Nephron progenitor cell (in vitro differentiated cells): ENCODE results near the gene LONRF3.
A peak's percentile ranks its signal among the peaks of the same experiment; 100 is the strongest.

ENCODE experiments used
- DNase-seq: peaks from one replicate; pipeline ENCODE4 v3.0.0; 2021
- H3K27ac Mint-ChIP-seq: 2 replicates; pipeline ENCODE4 v1.8.0; 2021; ENCODE audit warnings: mild to moderate bottlenecking, moderate library complexity, mixed read lengths
- H3K27me3 Mint-ChIP-seq: 2 replicates; pipeline ENCODE4 v1.8.0; 2021; ENCODE audit warnings: mild to moderate bottlenecking, low read depth, mixed read lengths; ENCODE audit not compliant: poor library complexity
- H3K36me3 Mint-ChIP-seq: 2 replicates; pipeline ENCODE4 v1.8.0; 2021; ENCODE audit warnings: low read depth, mixed read lengths
- H3K4me1 Mint-ChIP-seq: 2 replicates; pipeline ENCODE4 v1.8.0; 2021; ENCODE audit warnings: mixed read lengths
- H3K4me3 Mint-ChIP-seq: 2 replicates; pipeline ENCODE4 v1.8.0; 2021; ENCODE audit warnings: mild to moderate bottlenecking, moderate library complexity, mixed read lengths
- H3K9me3 Mint-ChIP-seq: 2 replicates; pipeline ENCODE4 v1.8.0; 2021; ENCODE audit warnings: mild to moderate bottlenecking, moderate library complexity, mixed read lengths
- CTCF ChIP-seq: fragments of 200-600 bp; sonication (generic); IDR thresholded peaks from 2 replicates; pipeline ENCODE4 v1.5.0; 2021; ENCODE audit warnings: antibody characterized with exemption

LONRF3 gene

GRCh38 chrX:119042040-119042439, 67.6 kb downstream of the LONRF3 start:
- no peak overlapping the region for H3K4me3 Mint-ChIP-seq
- peaks cover 9% of the 10 kb centered on the region for H3K27me3 Mint-ChIP-seq
- H3K27ac Mint-ChIP-seq, result no peak overlapping the region
- no peaks in the 10 kb centered on the region for H3K36me3 Mint-ChIP-seq
- no peak for DNase-seq
- peaks cover 7% of the 10 kb centered on the region for H3K4me1 Mint-ChIP-seq
- peaks cover 35% of the 10 kb centered on the region for H3K9me3 Mint-ChIP-seq
- TF ChIP-seq CTCF, result no peak

GRCh38 chrX:119042996-119043395, 68.6 kb downstream of the LONRF3 start:
- H3K36me3 Mint-ChIP-seq, result no peaks in the 10 kb centered on the region
- no peak for TF ChIP-seq CTCF
- H3K27me3 Mint-ChIP-seq, result peaks cover 9% of the 10 kb centered on the region
- no peak for DNase-seq
- H3K9me3 Mint-ChIP-seq, result peaks cover 36% of the 10 kb centered on the region
- no peak overlapping the region for H3K27ac Mint-ChIP-seq
- peaks cover 7% of the 10 kb centered on the region for H3K4me1 Mint-ChIP-seq
- no peak overlapping the region for H3K4me3 Mint-ChIP-seq

GRCh38 chrX:119045884-119046283, 71.5 kb downstream of the LONRF3 start:
- Mint-ChIP-seq H3K27me3 (peaks cover 8% of the 10 kb centered on the region), H3K4me3 (no peak overlapping the region), H3K9me3 (peaks cover 58% of the 10 kb centered on the region)

GRCh38 chrX:119055687-119056086, 81.3 kb downstream of the LONRF3 start:
- no peak for DNase-seq
- Mint-ChIP-seq H3K27me3 (no peaks in the 10 kb centered on the region), H3K9me3 (peaks cover 19% of the 10 kb centered on the region), H3K4me3 (no peak overlapping the region), H3K27ac (no peak overlapping the region), H3K4me1 (no peaks in the 10 kb centered on the region), H3K36me3 (no peaks in the 10 kb centered on the region)
- TF ChIP-seq CTCF, result no peak

More at GRCh38 chrX:119045884-119046283, 71.5 kb downstream of the LONRF3 start:
- peaks cover 5% of the 10 kb centered on the region for H3K4me1 Mint-ChIP-seq
- TF ChIP-seq CTCF, result no peak
- H3K27ac Mint-ChIP-seq, result no peak overlapping the region
- H3K36me3 Mint-ChIP-seq, result no peaks in the 10 kb centered on the region
- DNase-seq, result no peak

- H3K36me3 Mint-ChIP-seq, result no peaks in the 10 kb centered on the region
- no peak for DNase-seq
- peak overlapping the region; percentile 37 for H3K4me3 Mint-ChIP-seq
- H3K27me3 Mint-ChIP-seq, result no peaks in the 10 kb centered on the region
- peaks cover 24% of the 10 kb centered on the region for H3K9me3 Mint-ChIP-seq
- H3K4me1 Mint-ChIP-seq, result peaks cover 14% of the 10 kb centered on the region
- no peak for TF ChIP-seq CTCF
- peak overlapping the region; percentile 8 for H3K27ac Mint-ChIP-seq
These were observed 88.4 kb downstream of the LONRF3 start for GRCh38 chrX:119062750-119063374.

- peaks cover 24% of the 10 kb centered on the region for H3K9me3 Mint-ChIP-seq
- DNase-seq, result no peak
- peak overlapping the region; percentile 4 for H3K4me3 Mint-ChIP-seq
- no peak for TF ChIP-seq CTCF
- peaks cover 14% of the 10 kb centered on the region for H3K4me1 Mint-ChIP-seq
- H3K27me3 Mint-ChIP-seq, result no peaks in the 10 kb centered on the region
- H3K27ac Mint-ChIP-seq, result no peak overlapping the region
- no peaks in the 10 kb centered on the region for H3K36me3 Mint-ChIP-seq
These were observed 89.0 kb downstream of the LONRF3 start for GRCh38 chrX:119063428-119063827.
